Fibroblast of lung (primary cell): ENCODE data around the gene TSPAN9. TPM values are rescaled to one million over a fixed set of nuclear protein-coding genes. Genes with fewer than 3 reads are reported as not detected.

Source experiments
- DNase-seq, 2 donors: peaks; one replicate each; pipeline versions ENCODE4 v3.0.0 to v3.0.0-alpha.2; 2010; ENCODE audit warnings: low read depth in 2 of 2
- H2AFZ ChIP-seq: 2 replicates; pipeline ENCODE4 v1.5.1; 2012; ENCODE audit warnings: low read length, control low read depth, inconsistent platforms
- H3K27ac ChIP-seq: 2 replicates; pipeline ENCODE4 v1.5.1; 2011; ENCODE audit warnings: low read length, control low read depth; ENCODE audit not compliant: insufficient read depth
- H3K27me3 ChIP-seq: 2 replicates; pipeline ENCODE4 v1.5.1; 2011; ENCODE audit warnings: mild to moderate bottlenecking, low read length; ENCODE audit not compliant: control insufficient read depth, insufficient read depth
- H3K36me3 ChIP-seq: 2 replicates; pipeline ENCODE4 v1.5.1; 2011; ENCODE audit warnings: low read length; ENCODE audit not compliant: control insufficient read depth, insufficient read depth
- H3K4me1 ChIP-seq: 2 replicates; pipeline ENCODE4 v1.5.1; 2011; ENCODE audit warnings: low read length; ENCODE audit not compliant: control insufficient read depth, insufficient read depth; ENCODE audit errors: extremely low read depth
- H3K4me2 ChIP-seq: 2 replicates; pipeline ENCODE4 v1.5.1; 2011; ENCODE audit warnings: low read length, control low read depth; ENCODE audit not compliant: insufficient read depth; ENCODE audit errors: extremely low read depth
- H3K4me3 ChIP-seq, 4 experiments: fragments of 200-600 bp in 1 of 4; sonication (generic) in 1 of 4; replicated peaks in 1 of 4; 2 replicates each; pipeline ENCODE4 v1.5.1; 2011 to 2016; ENCODE audit warnings: low read length in 4 of 4, low read depth in 3 of 4, mild to moderate bottlenecking in 3 of 4, control low read depth in 2 of 4, inconsistent platforms in 1 of 4, mixed read lengths in 1 of 4; ENCODE audit not compliant: insufficient read depth in 1 of 4; ENCODE audit errors: control extremely low read depth in 1 of 4
- H3K79me2 ChIP-seq: 2 replicates; pipeline ENCODE4 v1.5.1; 2012; ENCODE audit warnings: mild to moderate bottlenecking, low read length, inconsistent platforms; ENCODE audit not compliant: control insufficient read depth, insufficient read depth
- H3K9ac ChIP-seq: 2 replicates; pipeline ENCODE4 v1.5.1; 2011; ENCODE audit warnings: mild to moderate bottlenecking, low read length, control low read depth; ENCODE audit not compliant: insufficient read depth
- H3K9me3 ChIP-seq: 2 replicates; pipeline ENCODE4 v1.5.1; 2012; ENCODE audit warnings: low read depth, low read length; ENCODE audit not compliant: control insufficient read depth, insufficient read depth
- H4K20me1 ChIP-seq: 2 replicates; pipeline ENCODE4 v1.5.1; 2011; ENCODE audit warnings: low read length; ENCODE audit not compliant: control insufficient read depth, insufficient read depth; ENCODE audit errors: extremely low read depth
- EZH2 ChIP-seq: IDR thresholded peaks from 2 replicates; pipeline ENCODE4 v1.5.1; 2012; ENCODE audit warnings: low read length, control low read depth, mild to moderate bottlenecking; ENCODE audit errors: missing control alignments
- polyA plus RNA-seq, 2 donors: library from polyadenylated mRNA; depleted of rRNA in 1 of 2; stranded (reverse) in 1 of 2; unstranded in 1 of 2; fragments of >200 nt; gene quantifications; 2 replicates each; pipeline ENCODE4 v1.2.1, GENCODE V29; 2011 to 2012; ENCODE audit warnings: missing spikeins in 1 of 2
- total RNA-seq: library from RNA; depleted of rRNA; stranded (reverse); fragments of >200 nt; gene quantifications from 2 replicates; pipeline ENCODE4 v1.2.1, GENCODE V29; 2014
- TF ChIP-seq, protein P1 (sequence below), 2 donors: IDR thresholded peaks in 1 of 2; conservative IDR thresholded peaks in 1 of 2; 1 replicate in 1 of 2; 2 replicates in 1 of 2; pipeline ENCODE4 v1.5.1; 2011 to 2012; ENCODE audit warnings: low read length in 2 of 2, control low read depth in 1 of 2, inconsistent platforms in 1 of 2, low read depth in 1 of 2, mild to moderate bottlenecking in 1 of 2

TSPAN9 gene
- total and polyA plus RNA-seq, 2 donors (not counting 1 experiment from before 2014, with no cell fraction given) = 31.1 to 35.2 TPM

DNA sequence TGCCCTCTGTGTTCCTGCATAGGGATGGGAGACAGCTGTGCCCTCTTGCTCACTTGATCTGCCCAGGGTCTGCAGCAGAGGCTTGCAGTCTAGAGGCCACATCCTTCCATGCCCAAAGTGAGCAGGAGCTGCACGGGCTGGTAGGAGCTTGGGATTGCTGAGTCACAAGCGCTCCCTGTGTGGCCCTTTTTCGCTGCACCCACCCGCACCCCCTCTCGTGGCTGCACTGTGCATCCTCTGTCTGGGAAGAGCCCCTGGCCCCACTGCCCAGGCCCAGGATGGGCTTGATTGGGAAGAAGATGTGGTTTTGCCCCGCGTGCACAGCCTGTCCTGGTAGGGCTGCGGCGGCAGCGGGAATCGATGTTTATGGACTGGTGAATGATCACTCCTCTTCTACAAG, 192.4 kb downstream of the TSPAN9 start:
- TF ChIP-seq EZH2 = no peak
- TF ChIP-seq, protein P1, sequence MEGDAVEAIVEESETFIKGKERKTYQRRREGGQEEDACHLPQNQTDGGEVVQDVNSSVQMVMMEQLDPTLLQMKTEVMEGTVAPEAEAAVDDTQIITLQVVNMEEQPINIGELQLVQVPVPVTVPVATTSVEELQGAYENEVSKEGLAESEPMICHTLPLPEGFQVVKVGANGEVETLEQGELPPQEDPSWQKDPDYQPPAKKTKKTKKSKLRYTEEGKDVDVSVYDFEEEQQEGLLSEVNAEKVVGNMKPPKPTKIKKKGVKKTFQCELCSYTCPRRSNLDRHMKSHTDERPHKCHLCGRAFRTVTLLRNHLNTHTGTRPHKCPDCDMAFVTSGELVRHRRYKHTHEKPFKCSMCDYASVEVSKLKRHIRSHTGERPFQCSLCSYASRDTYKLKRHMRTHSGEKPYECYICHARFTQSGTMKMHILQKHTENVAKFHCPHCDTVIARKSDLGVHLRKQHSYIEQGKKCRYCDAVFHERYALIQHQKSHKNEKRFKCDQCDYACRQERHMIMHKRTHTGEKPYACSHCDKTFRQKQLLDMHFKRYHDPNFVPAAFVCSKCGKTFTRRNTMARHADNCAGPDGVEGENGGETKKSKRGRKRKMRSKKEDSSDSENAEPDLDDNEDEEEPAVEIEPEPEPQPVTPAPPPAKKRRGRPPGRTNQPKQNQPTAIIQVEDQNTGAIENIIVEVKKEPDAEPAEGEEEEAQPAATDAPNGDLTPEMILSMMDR (conservative IDR thresholded peaks at IDR 0.05 in 1 of 2, IDR thresholded peaks at IDR 0.05 in 1 of 2; ENCODE audit: low read depth in 1 of 2, low read length in 2 of 2) = peak in 1 of 2 donors; percentile 18
- DNase-seq = no peak
- Histone ChIP-seq H3K27ac (no peak overlapping the region), H3K9me3 (no peaks in the 10 kb centered on the region), H3K4me1 (no peaks in the 10 kb centered on the region), H3K36me3 (no peaks in the 10 kb centered on the region), H3K27me3 (no peaks in the 10 kb centered on the region), H3K9ac (no peak overlapping the region), H3K4me3 (no peak overlapping the region), H3K79me2 (no peaks in the 10 kb centered on the region), H3K4me2 (no peak overlapping the region), H2AFZ (no peak overlapping the region), H4K20me1 (no peaks in the 10 kb centered on the region)

DNA sequence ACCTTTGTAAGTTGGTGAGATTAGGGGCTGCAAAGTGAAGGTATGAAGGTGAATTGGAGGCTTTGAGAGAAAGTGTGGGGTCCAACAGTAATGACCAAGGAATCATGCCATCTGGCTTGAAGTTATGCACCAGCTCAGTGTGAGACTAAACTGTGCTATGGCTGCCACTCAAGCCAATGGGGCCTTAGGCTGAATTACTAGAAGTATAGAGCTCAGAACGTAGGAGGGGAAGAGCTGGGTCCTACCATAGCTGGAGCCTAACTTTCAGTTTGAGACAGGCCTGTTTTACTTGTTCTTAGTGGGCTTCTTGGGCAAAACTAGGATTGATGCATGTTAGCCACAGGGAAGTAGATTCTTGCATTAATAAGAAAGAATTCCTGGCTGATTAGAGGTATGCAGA, 194.0 kb downstream of the TSPAN9 start:
- DNase-seq = peak in 1 of 2 donors; percentile 14
- Histone ChIP-seq H3K4me1 (no peaks in the 10 kb centered on the region), H3K36me3 (no peaks in the 10 kb centered on the region), H2AFZ (no peak overlapping the region), H3K27me3 (no peaks in the 10 kb centered on the region), H3K4me2 (no peak overlapping the region), H3K4me3 (no peak overlapping the region), H3K9me3 (no peaks in the 10 kb centered on the region), H3K27ac (no peak overlapping the region), H3K9ac (no peak overlapping the region), H4K20me1 (no peaks in the 10 kb centered on the region), H3K79me2 (no peaks in the 10 kb centered on the region)
- TF ChIP-seq, protein P1 (conservative IDR thresholded peaks at IDR 0.05 in 1 of 2, IDR thresholded peaks at IDR 0.05 in 1 of 2; ENCODE audit: low read depth in 1 of 2, low read length in 2 of 2) = no peak
- TF ChIP-seq EZH2 = no peak

DNA sequence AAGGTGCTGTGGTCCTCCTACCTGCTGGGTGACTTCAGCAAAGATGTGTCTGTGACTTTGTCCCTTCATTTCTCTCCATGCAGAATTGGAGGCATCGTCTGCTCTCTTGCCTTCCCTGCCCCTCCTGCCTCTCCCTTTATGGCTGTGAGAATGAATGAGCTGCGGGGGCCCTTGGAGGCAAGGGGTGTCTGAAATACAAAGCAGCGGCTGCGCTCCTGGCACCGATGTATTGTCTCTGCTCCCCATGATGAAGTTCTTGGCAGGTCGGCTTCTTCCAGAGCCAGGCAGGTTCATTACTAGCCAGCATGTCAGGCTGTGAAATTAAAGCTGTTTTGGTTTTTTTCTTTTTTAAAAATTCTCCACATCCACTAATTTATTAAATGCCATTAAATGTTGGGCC, 194.5 kb downstream of the TSPAN9 start:
- DNase-seq = no peak
- Histone ChIP-seq H3K4me2 (no peak overlapping the region), H3K79me2 (no peaks in the 10 kb centered on the region), H2AFZ (no peak overlapping the region), H3K27me3 (no peaks in the 10 kb centered on the region), H3K4me3 (no peak overlapping the region), H3K9ac (no peak overlapping the region), H3K36me3 (no peaks in the 10 kb centered on the region), H4K20me1 (no peaks in the 10 kb centered on the region), H3K4me1 (no peaks in the 10 kb centered on the region), H3K9me3 (no peaks in the 10 kb centered on the region), H3K27ac (no peak overlapping the region)
- TF ChIP-seq EZH2 = no peak
- TF ChIP-seq, protein P1 (conservative IDR thresholded peaks at IDR 0.05 in 1 of 2, IDR thresholded peaks at IDR 0.05 in 1 of 2; ENCODE audit: low read depth in 1 of 2, low read length in 2 of 2) = no peak
